Measurements from ENCODE around the gene GNB2.

GRCh38 chr7:100694098-100694745, 20.7 kb downstream of the GNB2 start, which contains the start of gene GIGYF1:
- TF ChIP-seq GATA3 (IDR thresholded peaks at IDR 0.05; ENCODE audit: low read depth, low read length) (no peak), GATA2 (IDR thresholded peaks at IDR 0.05; ENCODE audit: low read depth, low read length) (no peak)

All from SH-SY5Y (cell line).